Measurements from ENCODE around the gene ITIH1.

Gene ITIH1

DNA sequence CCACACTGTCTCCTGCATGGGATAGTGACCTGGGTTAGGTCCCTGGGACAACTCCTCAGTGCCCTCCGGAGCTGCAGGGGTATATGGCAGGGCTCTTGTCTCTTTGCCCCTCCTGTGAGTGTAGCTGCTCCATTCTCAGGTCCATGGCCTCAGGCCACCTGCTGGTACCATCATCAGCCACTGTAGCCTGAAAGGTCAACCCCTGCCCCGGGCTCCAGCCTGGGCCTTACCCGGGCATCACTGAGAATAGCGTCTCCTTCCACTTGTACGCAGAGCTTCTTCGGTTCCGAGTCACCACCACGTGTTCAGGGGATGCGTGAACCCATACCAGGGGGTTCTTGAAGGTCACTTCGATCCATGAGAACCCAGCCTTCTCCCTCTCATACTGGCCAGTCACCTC is 39.3 kb downstream of the ITIH1 start:
- Histone ChIP-seq H3K79me2 (ENCODE audit: low read length) (no peaks in the 10 kb centered on the region), H3K27me3 (replicated peaks; ENCODE audit: insufficient read depth, low read length) (no peaks in the 10 kb centered on the region), H3K9me2 (replicated peaks; ENCODE audit: insufficient read depth, low read length) (no peaks in the 10 kb centered on the region), H3K4me2 (ENCODE audit: low read depth, low read length) (no peak overlapping the region), H3K4me1 (ENCODE audit: low read length) (no peaks in the 10 kb centered on the region), H3K36me3 (replicated peaks; ENCODE audit: insufficient read depth, low read length) (no peaks in the 10 kb centered on the region), H3K4me3 (ENCODE audit: low read length) (no peak overlapping the region), H4K20me1 (ENCODE audit: insufficient read depth, low read length) (no peaks in the 10 kb centered on the region), H3K27ac (ENCODE audit: low read length) (no peak overlapping the region), H2AFZ (ENCODE audit: low read length) (no peak overlapping the region), H3K9me3 (replicated peaks; ENCODE audit: insufficient read depth, low read length) (no peaks in the 10 kb centered on the region), H3K9ac (ENCODE audit: low read length) (no peak overlapping the region), H3F3A (ENCODE audit: insufficient read depth, low read length) (no peaks in the 10 kb centered on the region)
- no peak for DNase-seq
- TF ChIP-seq, protein P1, sequence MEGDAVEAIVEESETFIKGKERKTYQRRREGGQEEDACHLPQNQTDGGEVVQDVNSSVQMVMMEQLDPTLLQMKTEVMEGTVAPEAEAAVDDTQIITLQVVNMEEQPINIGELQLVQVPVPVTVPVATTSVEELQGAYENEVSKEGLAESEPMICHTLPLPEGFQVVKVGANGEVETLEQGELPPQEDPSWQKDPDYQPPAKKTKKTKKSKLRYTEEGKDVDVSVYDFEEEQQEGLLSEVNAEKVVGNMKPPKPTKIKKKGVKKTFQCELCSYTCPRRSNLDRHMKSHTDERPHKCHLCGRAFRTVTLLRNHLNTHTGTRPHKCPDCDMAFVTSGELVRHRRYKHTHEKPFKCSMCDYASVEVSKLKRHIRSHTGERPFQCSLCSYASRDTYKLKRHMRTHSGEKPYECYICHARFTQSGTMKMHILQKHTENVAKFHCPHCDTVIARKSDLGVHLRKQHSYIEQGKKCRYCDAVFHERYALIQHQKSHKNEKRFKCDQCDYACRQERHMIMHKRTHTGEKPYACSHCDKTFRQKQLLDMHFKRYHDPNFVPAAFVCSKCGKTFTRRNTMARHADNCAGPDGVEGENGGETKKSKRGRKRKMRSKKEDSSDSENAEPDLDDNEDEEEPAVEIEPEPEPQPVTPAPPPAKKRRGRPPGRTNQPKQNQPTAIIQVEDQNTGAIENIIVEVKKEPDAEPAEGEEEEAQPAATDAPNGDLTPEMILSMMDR (IDR thresholded peaks at IDR 0.05; ENCODE audit: low read length) = no peak
- no peak for TF ChIP-seq EZH2phosphoT487 (IDR thresholded peaks at IDR 0.05; ENCODE audit: low read length)
- no peak for TF ChIP-seq EZH2 (optimal IDR thresholded peaks at IDR 0.05; ENCODE audit: low read depth, low read length)

- H3K27me3 ChIP-seq (replicated peaks; ENCODE audit: insufficient read depth, low read length) = no peaks in the 10 kb centered on the region
- no peaks in the 10 kb centered on the region for H3K9me3 ChIP-seq (replicated peaks; ENCODE audit: insufficient read depth, low read length)
- H3K9ac ChIP-seq (ENCODE audit: low read length) = no peak overlapping the region
- H2AFZ ChIP-seq (ENCODE audit: low read length) = no peak overlapping the region
- H3K27ac ChIP-seq (ENCODE audit: low read length) = no peak overlapping the region
- no peaks in the 10 kb centered on the region for H3K4me1 ChIP-seq (ENCODE audit: low read length)
- H3F3A ChIP-seq (ENCODE audit: insufficient read depth, low read length) = no peaks in the 10 kb centered on the region
- H3K9me2 ChIP-seq (replicated peaks; ENCODE audit: insufficient read depth, low read length) = no peaks in the 10 kb centered on the region
- H3K4me2 ChIP-seq (ENCODE audit: low read depth, low read length) = no peak overlapping the region
- no peaks in the 10 kb centered on the region for H3K36me3 ChIP-seq (replicated peaks; ENCODE audit: insufficient read depth, low read length)
- no peaks in the 10 kb centered on the region for H3K79me2 ChIP-seq (ENCODE audit: low read length)
- DNase-seq = no peak
- no peak overlapping the region for H3K4me3 ChIP-seq (ENCODE audit: low read length)
- TF ChIP-seq EZH2phosphoT487 (IDR thresholded peaks at IDR 0.05; ENCODE audit: low read length) = no peak
- no peak for TF ChIP-seq EZH2 (optimal IDR thresholded peaks at IDR 0.05; ENCODE audit: low read depth, low read length)
- TF ChIP-seq, protein P1 (IDR thresholded peaks at IDR 0.05; ENCODE audit: low read length) = no peak
- no peaks in the 10 kb centered on the region for H4K20me1 ChIP-seq (ENCODE audit: insufficient read depth, low read length)
These were observed 39.8 kb downstream of the ITIH1 start for GRCh38 chr3:52817221-52817620.

GRCh38 chr3:52817860-52818259 is 40.5 kb downstream of the ITIH1 start:
- Histone ChIP-seq H3K9me2 (replicated peaks; ENCODE audit: insufficient read depth, low read length) (no peaks in the 10 kb centered on the region), H3K27ac (ENCODE audit: low read length) (no peak overlapping the region), H3K4me1 (ENCODE audit: low read length) (no peaks in the 10 kb centered on the region)

More at GRCh38 chr3:52817860-52818259, 40.5 kb downstream of the ITIH1 start:
- H3K27me3 ChIP-seq (replicated peaks; ENCODE audit: insufficient read depth, low read length) = no peaks in the 10 kb centered on the region
- H3K79me2 ChIP-seq (ENCODE audit: low read length) = no peaks in the 10 kb centered on the region
- H4K20me1 ChIP-seq (ENCODE audit: insufficient read depth, low read length) = no peaks in the 10 kb centered on the region
- H3K36me3 ChIP-seq (replicated peaks; ENCODE audit: insufficient read depth, low read length) = no peaks in the 10 kb centered on the region
- H3K4me2 ChIP-seq (ENCODE audit: low read depth, low read length) = no peak overlapping the region
- no peak overlapping the region for H2AFZ ChIP-seq (ENCODE audit: low read length)
- no peak overlapping the region for H3K4me3 ChIP-seq (ENCODE audit: low read length)
- TF ChIP-seq, protein P1 (IDR thresholded peaks at IDR 0.05; ENCODE audit: low read length) = no peak
- no peak for TF ChIP-seq EZH2 (optimal IDR thresholded peaks at IDR 0.05; ENCODE audit: low read depth, low read length)
- TF ChIP-seq EZH2phosphoT487 (IDR thresholded peaks at IDR 0.05; ENCODE audit: low read length) = no peak
- no peak for DNase-seq
- no peak overlapping the region for H3K9ac ChIP-seq (ENCODE audit: low read length)
- H3F3A ChIP-seq (ENCODE audit: insufficient read depth, low read length) = no peaks in the 10 kb centered on the region
- H3K9me3 ChIP-seq (replicated peaks; ENCODE audit: insufficient read depth, low read length) = no peaks in the 10 kb centered on the region

Measured in MM.1S (cell line).